ENCODE results near the gene SMARCD2.

The SMARCD2 gene

DNA sequence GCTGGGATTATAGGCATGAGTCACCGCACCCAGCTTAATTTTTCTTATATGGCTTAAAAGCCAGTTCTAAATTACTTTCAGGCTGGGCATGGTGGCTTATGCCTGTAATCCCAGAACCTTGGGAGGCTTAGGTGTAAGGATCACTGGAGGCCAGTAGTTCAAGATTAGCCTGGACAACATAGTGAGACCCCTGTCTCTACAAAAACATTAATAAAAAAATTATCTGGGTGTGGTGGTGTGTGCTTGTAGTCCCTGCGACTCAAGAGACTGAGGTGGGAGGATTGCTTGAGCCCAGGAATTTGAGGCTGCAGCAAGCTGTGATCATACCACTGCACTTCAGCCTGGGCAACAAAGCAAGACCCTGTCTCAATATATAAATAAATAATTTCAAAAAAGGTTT lies 10.8 kb upstream of the SMARCD2 start:
- no peak for DNase-seq

DNA sequence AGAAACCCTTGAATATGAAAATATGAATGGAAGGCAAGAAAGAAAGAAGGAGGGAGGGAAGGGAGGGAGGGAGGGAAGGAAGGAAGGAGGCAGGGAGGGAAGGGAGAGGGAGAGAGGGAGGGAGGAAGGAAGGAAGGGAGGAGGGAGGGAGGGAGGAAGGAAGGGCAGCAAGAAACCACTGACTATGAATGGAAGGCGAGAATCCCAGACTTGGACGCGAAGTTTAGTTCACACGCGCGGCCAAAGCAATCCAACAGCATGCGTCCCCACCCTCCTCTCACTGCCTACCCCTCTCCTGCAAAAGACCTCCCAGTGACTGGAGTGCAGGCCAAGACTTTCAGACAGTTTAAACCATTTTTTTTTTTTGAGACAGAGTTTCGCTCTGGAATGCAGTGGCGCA lies 7.9 kb upstream of the SMARCD2 start:
- DNase-seq: no peak

DNA sequence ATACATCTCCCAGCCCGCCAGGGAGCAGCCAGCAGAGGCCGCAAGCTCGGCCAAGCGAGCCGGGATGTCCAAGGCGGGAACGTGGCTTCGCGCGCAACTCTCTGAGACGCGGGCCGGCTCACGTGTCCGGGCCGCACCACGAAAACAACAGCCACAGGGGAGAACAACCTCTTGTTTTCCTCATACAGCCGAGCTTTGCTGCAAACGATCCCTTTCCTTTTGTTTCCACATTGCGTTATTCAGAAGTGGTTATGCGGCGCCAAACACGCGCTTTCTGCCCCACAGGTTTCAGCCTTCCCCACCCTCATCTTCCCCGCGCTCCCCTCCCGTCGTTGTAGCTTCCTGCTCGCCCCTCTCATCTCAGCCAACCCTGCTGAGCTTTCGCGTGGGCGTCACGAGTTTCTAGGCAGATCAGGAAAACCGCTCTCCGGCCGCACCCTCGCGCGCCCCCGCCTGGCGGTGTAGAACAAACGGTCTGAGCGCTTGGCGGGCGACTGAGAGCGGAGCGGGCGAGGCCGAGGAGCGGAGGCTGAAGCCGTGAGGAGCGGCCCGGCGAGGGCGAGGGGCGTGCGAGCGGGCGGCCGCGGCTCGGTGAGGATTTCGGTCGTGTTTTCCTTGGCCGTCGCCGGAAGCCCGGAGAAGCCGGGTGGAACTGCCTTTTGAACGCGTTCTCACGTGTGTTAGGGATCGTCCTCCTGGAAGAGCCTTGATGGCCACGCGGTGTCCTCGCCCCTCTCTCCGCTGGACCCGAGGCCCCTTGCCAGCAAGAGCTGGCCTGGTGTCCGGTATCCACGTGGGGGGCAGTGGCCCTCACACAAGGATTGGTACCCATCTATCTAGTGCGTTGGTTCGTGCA lies 6.6 kb upstream of the SMARCD2 start:
- DNase-seq: peak; percentile 19 to 89 (median 76)

DNA sequence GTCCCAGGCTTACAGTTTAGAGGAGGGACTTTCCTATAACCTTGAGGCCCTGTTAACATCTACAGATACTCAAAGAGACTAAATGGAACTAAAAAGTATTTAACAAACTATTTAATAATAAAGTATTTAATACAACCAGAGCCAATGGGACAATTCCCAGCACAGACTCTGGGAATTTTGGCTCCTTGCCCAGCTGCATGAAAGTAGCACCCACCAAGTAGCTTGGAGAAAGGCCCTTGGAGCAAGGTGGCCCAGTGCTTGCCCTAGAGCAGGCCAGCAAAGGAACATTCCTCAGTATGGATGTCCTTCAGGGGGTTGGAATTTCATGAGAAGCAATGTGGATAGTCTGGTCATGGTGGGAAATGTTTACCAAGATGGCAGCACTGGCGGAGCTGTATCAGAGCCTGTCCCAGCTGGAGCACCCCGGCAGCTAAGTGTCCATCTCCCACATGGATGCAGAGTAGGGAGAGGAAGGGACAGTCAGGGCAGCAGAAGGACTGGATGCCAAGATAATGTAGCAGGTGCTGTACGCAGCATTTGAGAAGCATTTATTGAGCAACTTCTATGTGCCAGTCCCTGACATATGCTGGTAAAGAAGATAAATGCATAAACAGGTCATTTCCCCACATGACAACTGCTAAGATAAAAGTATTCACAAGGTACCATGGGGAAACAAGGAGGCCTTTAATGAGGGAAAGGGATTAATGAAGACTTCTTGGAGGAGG lies 5.2 kb upstream of the SMARCD2 start:
- DNase-seq: no peak

DNA sequence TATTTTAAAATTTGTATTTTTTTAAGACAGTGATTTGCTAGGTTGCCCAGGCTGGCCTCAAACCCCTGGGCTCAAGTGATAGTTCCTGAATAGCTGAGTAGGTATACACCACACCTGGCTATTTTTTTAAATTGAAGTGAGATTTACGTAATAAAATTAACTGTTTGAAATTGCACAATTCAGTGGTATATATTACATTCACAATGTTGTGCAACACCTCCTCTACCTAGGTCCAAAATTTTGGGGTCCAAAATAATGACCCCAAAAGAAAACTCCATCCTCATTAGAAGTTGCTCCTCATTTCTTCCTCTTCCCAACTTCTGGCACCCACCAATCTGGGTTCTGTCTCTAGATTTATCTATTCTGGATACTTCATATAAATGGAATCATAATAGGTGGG lies 3.0 kb upstream of the SMARCD2 start:
- no peak for DNase-seq

DNA sequence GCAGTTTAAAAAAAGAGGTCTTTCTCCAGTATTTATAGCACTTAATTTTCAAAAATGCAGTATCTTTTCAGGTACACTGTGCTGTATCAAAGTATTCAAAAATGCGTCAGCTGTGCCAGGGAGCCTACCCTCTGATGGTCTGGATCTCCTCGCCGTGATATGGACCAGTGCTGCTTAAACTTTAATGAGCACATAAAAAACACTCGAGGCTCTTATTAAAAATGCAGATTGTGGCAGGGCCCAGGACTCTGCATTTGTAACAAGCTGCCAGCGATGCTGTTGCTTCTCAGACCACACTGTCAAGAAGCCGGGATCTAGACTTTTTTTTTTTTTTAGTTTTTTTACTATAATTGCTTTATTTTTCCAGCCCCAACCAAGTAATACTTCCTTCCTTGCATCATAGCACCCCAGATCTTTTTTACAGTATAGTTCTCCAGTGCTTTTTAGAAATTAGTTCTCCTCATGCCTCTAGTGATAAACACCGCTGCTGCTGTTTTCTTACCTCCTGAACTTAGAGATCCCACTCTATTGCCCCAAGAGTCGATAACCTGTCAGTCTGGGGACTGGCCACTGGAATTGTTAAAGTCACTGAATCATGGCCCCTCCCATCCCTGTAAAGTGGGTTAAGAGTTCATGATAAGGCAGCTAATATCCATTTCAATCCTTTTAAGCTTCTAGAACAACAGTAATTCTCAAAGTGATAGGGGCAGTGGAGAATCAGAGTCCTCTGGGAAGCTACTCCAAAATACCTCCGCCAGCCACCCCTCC lies 1.6 kb upstream of the SMARCD2 start:
- no peak for DNase-seq

DNA sequence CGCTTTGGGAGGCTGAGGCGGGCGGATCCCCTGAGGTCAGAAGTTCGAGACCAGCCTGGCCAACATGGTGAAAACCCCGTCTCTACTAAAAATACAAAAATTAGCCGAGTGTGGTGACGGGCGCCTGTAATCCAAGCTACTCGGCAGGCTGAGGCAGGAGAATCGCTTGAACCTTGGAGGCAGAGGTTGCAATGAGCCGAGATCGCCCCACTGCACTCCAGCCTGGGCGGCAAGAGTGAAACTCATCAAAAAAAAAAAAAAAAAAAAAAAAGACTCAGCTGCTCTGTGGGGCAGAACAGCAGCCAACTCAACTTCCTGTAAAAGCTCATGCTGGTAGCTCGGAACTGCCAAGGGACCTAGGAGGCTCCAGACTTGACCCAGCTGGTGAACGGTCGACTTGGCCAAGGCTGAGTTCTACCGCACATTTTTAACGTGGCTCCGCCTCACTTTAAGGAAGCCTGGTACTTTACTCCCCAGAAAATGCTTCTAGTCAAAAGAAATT lies 953 bp upstream of the SMARCD2 start:
- DNase-seq: peak in 6 of 51 donors; percentile 10 to 39 (median 14)

DNA sequence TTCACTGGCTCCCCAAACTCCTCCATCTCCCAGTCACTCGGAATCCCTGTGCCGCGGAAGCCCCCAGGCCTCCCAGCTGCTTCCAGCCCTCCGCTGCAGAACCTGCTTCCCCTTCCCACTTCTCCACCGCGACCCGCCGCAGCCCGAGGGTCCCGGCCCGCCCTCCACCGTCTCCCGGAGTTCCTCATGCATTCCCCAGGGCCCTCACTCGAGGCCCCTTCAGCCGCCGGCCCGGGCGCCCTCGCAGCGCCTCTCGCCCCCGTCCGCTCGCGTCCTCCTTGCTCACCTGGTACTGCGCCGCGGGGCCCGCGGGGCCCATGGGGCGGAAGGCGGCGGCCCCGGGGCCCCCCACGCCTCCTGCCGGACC lies 329 bp downstream of the SMARCD2 start:
- peak in 11 of 51 donors; percentile 36 to 58 (median 54) for DNase-seq

DNA sequence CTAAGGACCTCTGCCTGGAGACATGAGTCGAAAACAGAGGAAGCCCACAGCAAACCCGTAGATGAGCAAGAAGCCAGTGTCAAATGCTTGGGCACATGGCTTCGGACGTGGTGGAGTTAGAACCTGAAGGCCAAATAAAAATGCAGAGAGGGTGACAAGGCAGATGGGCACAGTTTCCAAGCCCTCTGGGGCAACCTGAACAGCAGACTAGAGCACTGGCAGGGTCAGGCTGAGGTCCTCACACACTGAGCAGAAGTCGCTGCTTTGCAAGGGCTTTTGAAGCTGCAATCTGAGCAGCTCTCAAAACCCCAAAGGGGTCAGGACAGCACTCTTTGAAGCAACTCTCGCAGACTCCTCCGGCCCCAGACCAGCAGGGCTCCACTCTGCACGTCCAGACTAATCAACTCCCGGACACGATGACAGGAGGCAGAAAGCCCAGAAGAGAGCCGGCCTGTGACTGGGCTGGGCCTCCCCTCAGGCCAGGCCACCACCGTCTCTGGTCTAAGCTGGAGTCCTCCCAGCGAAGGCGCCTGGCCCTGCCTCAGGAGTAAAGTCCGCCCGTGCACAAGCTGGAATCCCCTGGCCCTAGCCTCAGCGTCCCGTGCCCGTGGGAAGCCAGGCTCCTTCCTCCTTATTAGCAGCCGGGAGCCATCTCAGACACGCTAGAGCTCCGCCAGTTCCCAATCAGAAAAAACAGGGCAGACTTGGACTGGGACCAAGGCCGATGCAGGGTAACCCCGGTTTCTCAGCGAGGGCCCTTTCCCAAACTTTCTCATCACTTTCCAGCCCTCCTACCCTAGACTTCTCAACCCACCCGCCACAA lies 924 bp downstream of the SMARCD2 start:
- peak in 36 of 51 donors; percentile 19 to 75 (median 44) for DNase-seq

DNA sequence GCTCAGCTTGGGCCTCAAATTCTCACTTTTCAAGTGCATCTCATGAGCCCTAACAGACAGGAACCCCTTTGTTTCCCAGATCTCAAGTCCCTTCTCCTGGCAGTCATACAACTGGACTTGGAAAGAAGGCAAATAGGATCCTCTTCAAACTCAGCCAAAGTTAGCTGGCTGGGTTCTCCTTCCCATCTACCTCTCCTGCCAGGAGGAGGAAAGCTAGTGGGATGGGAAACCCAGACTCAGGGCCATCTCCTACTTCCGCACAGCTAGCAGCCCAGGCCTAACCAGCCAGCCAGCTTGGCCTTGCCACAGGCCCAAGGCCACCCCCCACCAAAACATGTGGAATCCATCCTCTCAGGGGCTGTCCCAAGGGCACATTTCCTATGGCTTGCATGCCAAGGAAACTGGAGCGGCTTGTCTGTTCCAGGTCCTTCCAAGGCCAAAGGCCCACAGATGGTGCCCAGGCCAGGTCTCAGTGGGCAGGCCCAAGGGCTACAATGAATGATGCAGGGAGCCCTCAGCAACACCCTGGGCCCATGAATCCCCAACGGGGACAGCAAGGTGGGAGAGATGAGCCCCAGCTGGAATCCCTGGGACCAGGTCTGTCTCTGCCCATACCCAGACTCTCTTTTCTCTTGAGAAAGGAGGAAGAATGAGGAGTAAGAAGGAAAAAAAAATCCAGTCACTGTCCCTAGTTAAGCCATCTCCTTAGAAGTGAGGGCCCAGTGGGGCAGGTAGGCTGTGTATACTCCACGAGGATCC lies 1.7 kb downstream of the SMARCD2 start:
- DNase-seq: peak in 11 of 51 donors; percentile 7 to 55 (median 24)

DNA sequence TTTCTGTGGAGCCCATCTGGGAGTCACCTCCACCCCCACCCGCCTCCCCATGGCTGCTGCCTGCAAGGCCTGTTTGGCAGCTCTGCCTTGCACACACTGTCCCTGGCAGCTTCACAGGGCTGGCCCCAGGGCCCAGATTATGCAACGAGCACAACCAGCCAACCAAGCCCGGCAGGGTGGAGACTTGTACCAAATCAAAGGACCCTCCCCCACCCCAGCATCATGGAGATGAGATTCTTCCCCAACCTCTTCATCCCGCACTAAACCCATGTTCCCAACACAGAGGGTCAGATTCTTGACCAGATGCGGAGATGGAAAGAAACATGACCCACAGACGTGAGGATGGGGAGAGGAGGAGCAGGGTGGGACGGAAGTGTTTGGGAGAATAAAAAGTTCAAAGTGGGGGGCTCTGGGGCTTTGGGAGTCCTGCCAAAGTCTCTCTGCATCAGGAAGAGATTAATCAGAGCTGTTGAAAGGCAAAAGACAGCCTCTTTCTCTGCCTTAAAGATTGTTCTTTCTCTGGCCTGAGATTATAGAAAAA lies 3.8 kb downstream of the SMARCD2 start:
- peak; percentile 7 to 97 (median 79) for DNase-seq

DNA sequence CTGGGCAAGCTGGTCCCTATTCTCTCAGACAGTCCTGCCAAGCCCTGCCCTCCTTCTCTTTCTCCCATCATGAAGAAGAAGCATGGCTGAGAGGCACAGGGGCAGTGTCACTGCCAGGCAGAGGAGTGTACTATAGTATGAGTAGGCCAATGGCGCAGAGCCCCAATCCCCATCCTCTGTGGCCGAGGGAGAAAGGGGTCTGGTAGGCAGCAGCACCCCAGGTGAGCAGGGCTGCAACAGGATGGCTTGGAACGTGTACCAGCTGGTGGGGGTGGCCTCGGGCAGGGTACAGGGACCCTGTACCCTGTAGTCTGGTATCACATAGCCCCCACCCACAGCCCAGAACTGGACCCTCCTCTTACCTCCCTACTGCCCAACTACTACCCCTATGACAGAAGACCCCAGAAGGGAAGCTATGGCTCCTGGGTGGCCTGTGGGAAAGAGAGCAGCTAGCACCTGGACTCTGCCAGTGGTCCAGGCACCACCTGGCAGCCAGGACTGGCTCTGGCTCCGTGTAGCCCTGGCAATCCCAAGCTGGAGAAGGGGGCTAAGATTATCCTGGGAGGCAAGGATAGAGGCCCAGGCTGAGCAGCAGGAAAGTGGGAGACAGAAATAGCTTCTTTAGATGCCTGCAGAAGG lies 4.4 kb downstream of the SMARCD2 start:
- peak in 1 of 51 donors; percentile 59 for DNase-seq

DNA sequence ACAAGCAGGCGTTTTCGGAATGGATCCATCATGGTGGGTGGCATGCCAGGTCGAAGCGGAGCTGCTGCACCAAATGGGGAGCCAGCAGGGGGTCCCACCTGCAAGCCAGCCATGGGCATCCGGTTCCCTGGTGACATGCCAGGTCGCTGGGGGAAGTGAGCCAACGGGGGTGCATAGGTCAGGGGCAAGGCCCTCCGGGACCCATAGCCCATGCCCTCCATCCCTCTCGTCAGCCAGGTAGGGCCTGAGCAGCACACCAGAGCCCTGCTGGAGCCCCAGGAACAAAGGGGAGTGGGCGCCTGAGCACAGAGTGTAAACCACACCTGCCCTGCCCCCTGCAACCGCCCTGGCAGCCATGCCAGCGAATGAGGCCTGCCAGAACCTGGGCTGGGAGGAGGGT lies 5.0 kb downstream of the SMARCD2 start:
- no peak for DNase-seq

DNA sequence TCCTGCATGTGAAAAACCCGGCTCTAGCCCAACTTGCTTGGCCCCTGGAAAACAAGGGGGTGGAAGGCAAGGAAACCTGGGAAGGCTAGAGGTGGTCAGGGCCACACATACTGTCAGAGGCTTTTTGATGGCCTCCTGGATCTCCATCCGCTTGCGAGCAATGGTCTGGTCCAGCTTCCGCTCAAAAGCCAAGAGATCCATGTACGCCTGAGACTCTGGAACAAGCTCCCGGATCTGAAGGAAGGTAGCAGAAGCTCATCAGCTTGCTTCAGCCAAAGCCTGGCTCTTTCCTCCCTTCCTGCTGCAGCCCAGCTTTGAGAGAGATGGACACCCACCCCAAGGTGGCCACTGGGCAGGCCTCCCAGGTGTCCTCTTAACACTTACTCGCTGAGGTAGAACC lies 5.7 kb downstream of the SMARCD2 start:
- DNase-seq: no peak

DNA sequence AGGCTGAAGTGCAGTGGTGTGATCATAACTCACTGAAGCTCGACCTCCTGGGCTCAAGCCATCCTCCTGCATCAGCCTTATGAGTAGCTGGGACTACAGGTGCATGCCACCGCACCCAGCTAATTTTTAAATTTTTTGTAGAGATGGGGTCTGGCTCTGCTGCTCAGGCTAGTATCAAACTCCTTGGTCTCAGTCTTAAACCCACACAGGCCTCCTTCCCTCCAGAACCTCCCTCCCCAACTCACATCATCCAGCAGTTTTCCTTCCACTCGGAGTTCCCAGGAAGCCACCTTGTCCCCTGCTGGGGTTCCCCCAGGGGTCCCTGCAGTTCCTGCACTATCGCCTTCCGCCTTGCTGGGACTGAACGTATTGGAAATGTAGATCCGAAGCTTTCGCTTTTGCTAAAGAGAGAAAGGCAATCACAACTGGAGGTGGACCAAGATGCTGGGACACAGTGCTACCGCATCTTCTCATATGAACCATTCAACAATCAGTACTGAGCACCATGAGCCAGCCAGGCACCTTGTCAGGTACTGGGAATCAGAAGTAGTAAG lies 7.2 kb downstream of the SMARCD2 start:
- DNase-seq: no peak

DNA sequence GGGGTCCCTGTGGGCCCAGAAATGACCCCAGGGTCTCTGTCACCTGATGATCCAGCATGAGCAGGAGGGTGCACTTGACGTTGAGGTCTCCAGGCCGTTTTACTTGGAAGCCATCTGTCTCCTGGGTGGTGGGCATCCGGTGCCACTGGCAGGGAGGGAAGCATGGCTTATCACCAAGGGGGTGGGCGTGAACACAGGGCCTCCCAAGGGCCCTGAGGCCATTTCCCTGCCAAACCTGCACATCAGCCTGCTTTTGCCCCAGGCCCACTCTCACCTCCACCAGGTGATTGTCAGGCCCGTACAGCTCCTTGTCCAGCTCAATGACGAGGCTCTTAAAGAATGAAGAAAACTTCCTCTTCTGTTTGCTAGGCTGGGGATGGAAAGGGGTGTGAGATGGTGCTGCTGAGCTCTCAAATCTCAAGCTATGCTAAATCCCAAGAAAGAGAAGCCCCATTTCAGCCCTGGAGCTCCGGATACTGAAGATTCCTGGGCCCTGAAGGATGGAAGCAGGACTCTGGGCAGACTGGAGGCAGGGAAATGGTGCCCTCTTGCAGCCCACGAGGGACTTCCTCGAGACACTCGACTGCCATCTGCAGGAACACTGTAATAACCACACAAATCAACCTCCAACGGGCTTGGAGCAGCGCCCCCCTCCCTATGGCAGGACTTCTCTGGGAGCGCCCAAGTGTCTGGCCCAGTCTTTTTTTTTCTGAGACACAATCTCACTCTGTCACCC lies 7.9 kb downstream of the SMARCD2 start:
- peak in 30 of 51 donors; percentile 11 to 74 (median 48) for DNase-seq

DNA sequence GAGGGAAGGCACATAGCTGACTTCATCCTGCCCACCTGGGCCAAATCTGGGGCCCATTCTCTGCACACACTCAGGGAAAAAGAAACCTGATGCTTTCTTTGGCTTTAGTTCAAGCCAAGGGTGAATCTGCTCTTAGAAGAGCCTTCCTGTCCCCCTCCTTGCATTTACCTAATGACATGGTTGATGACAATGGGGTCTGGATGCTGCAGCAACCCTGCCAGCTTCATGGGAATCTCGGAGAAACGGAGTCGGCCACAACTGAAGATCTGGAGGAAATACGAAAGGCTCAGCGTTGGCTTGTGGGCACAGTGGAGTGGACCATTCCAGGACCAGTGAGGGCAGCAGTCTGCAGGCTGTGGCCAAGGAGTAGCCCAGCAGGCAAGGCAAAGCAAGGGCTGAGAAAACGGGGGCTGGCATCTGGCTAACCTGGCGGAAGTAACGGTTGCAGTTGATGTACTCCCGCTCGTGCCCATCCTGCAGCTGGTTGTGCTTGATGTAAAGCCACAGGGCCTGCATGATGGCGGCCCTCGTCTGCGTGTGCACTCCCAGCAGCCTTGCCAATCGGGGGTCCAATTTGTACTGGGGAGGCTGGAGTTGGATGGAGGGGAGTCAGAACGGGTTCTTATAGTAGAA lies 8.6 kb downstream of the SMARCD2 start:
- DNase-seq: no peak
